HCT116 (cell line): ENCODE data around the gene DMRT2. TPM values are rescaled to one million over a fixed set of nuclear protein-coding genes. Genes with fewer than 3 reads are reported as not detected.

Experiments used
- ATAC-seq: fragments of 200-7000 bp; cut with Tn5 transposase; 2 replicates; pipeline ENCODE4 v1.9.1; 2020; ENCODE audit warnings: mild to moderate bottlenecking, moderate library complexity
- BruUV-seq: library from RNA; stranded (reverse); fragments of 400-500 nt; replicated peaks from 2 replicates; lab custom pipeline; 2021; lab: Mats Ljungman, UMichigan
- CTCF ChIA-PET: fragments of 300-600 bp; sonication (Branson Sonifier 250); formaldehyde crosslinking; loops from one replicate; lab custom pipeline; 2021; ENCODE audit warnings: antibody characterized with exemption; lab: Charles Lee
- POLR2A ChIA-PET: fragments of 300-600, 350-600 bp; sonication (Branson Sonifier 250); formaldehyde crosslinking; loops from one replicate; lab custom pipeline; 2021; ENCODE audit warnings: antibody characterized with exemption; lab: Charles Lee
- RAD21 ChIA-PET, 2 experiments: fragments of 300-600 bp; sonication (Branson Sonifier 250); formaldehyde crosslinking; loops; one replicate each; lab custom pipeline; 2023; ENCODE audit warnings: low total read pairs in 2 of 2; ENCODE audit not compliant: uncharacterized antibody in 2 of 2, unreplicated experiment in 2 of 2, low non-redundant PET in 1 of 2; lab: Charles Lee
- DNase-seq: peaks from one replicate; pipeline ENCODE4 v3.0.0-alpha.2; 2010; ENCODE audit warnings: low read depth, low spot score
- H2AFZ ChIP-seq: fragments of 200-600 bp; shearing (Covaris generic), sonication (generic); 2 replicates; pipeline ENCODE4 v1.6.1; 2017; ENCODE audit warnings: low read depth, mixed run types, mixed read lengths, antibody characterized with exemption, low read length; ENCODE audit not compliant: poor library complexity, severe bottlenecking
- H3K27ac ChIP-seq: 2 replicates; pipeline ENCODE4 v1.5.1; 2012; ENCODE audit warnings: low read depth, low read length
- H3K27me3 ChIP-seq: fragments of 200-600 bp; sonication (generic); 2 replicates; pipeline ENCODE4 v1.6.1; 2016; ENCODE audit warnings: mixed run types, low read length, mixed read lengths; ENCODE audit not compliant: insufficient read depth
- H3K36me3 ChIP-seq, 2 experiments: fragments of 200-500 bp in 1 of 2; fragments of 200-600 bp in 1 of 2; sonication (Bioruptor generic) in 1 of 2; sonication (generic) in 1 of 2; 2 replicates each; pipeline versions ENCODE4 v1.5.1 to v1.6.1; 2014 to 2016; ENCODE audit warnings: low read length in 2 of 2, inconsistent platforms in 1 of 2, mixed read lengths in 1 of 2, mixed run types in 1 of 2; ENCODE audit not compliant: insufficient read depth in 2 of 2, control insufficient read depth in 1 of 2
- H3K4me1 ChIP-seq, 2 experiments: fragments of 200-600 bp in 1 of 2; sonication (generic) in 1 of 2; 2 replicates each; pipeline versions ENCODE4 v1.5.1 to v1.6.1; 2012 to 2017; ENCODE audit warnings: low read length in 2 of 2, inconsistent platforms in 1 of 2, mild to moderate bottlenecking in 1 of 2, mixed read lengths in 1 of 2, mixed run types in 1 of 2, moderate library complexity in 1 of 2; ENCODE audit not compliant: insufficient read depth in 2 of 2, control insufficient read depth in 1 of 2
- H3K4me2 ChIP-seq: fragments of 200-600 bp; sonication (generic); 2 replicates; pipeline ENCODE4 v1.6.1; 2017; ENCODE audit warnings: mixed run types, low read length, mixed read lengths
- H3K4me3 ChIP-seq, 2 experiments: fragments of 200-600 bp in 1 of 2; sonication (generic) in 1 of 2; replicated peaks in 1 of 2; 2 replicates each; pipeline ENCODE4 v1.5.1; 2011 to 2016; ENCODE audit warnings: low read length in 2 of 2, control low read depth in 1 of 2, low read depth in 1 of 2, mild to moderate bottlenecking in 1 of 2, mixed read lengths in 1 of 2, mixed run types in 1 of 2
- H3K79me2 ChIP-seq: fragments of 200-600 bp; sonication (generic); 2 replicates; pipeline ENCODE4 v1.6.1; 2017; ENCODE audit warnings: mild to moderate bottlenecking, mixed run types, low read length, moderate library complexity, mixed read lengths; ENCODE audit not compliant: insufficient read depth
- H3K9ac ChIP-seq: fragments of 200-600 bp; sonication (generic); 2 replicates; pipeline ENCODE4 v1.6.1; 2016; ENCODE audit warnings: low read length, mixed read lengths
- H3K9me2 ChIP-seq: fragments of 200-600 bp; sonication (generic), shearing (Covaris generic); 2 replicates; pipeline ENCODE4 v1.6.1; 2017; ENCODE audit warnings: mixed run types, mild to moderate bottlenecking, moderate library complexity; ENCODE audit not compliant: insufficient read depth
- H3K9me3 ChIP-seq, 2 experiments: fragments of 200-500 bp in 1 of 2; fragments of 200-600 bp in 1 of 2; sonication (Bioruptor generic) in 1 of 2; sonication (generic) in 1 of 2; 2 replicates each; pipeline ENCODE4 v1.6.1; 2014 to 2017; ENCODE audit warnings: low read length in 2 of 2, mixed read lengths in 2 of 2, inconsistent platforms in 1 of 2, low read depth in 1 of 2, mild to moderate bottlenecking in 1 of 2, mixed run types in 1 of 2, moderate library complexity in 1 of 2; ENCODE audit not compliant: control insufficient read depth in 1 of 2, insufficient read depth in 1 of 2
- H4K20me1 ChIP-seq: fragments of 200-600 bp; sonication (generic), shearing (Covaris generic); 2 replicates; pipeline ENCODE4 v1.6.1; 2017; ENCODE audit warnings: mixed run types, mild to moderate bottlenecking, moderate library complexity; ENCODE audit not compliant: insufficient read depth
- ATF3 ChIP-seq: IDR thresholded peaks from 2 replicates; pipeline ENCODE4 v1.6.1; 2012
- CBX3 ChIP-seq: IDR thresholded peaks from 2 replicates; pipeline ENCODE4 v1.6.1; 2012; ENCODE audit warnings: low read depth
- CEBPB ChIP-seq: IDR thresholded peaks from 2 replicates; pipeline ENCODE4 v1.6.1; 2012; ENCODE audit warnings: low read depth
- ELF1 ChIP-seq: IDR thresholded peaks from 2 replicates; pipeline ENCODE4 v1.6.1; 2012; ENCODE audit warnings: low read depth, borderline replicate concordance
- EZH2phosphoT487 ChIP-seq: fragments of 200-600 bp; IDR thresholded peaks from 2 replicates; pipeline ENCODE4 v1.6.1; 2018; ENCODE audit warnings: antibody characterized with exemption, borderline replicate concordance
- POLR2A ChIP-seq: IDR thresholded peaks from 2 replicates; pipeline ENCODE4 v1.7.0; 2011; ENCODE audit warnings: borderline replicate concordance; ENCODE audit not compliant: insufficient read depth, insufficient read length; ENCODE audit errors: extremely low read depth
- RAD21 ChIP-seq: IDR thresholded peaks from 2 replicates; pipeline ENCODE4 v1.6.1; 2012; ENCODE audit warnings: low read depth, mild to moderate bottlenecking
- REST ChIP-seq: IDR thresholded peaks from 2 replicates; pipeline ENCODE4 v1.6.1; 2012; ENCODE audit warnings: low read depth
- SIN3A ChIP-seq: IDR thresholded peaks from 2 replicates; pipeline ENCODE4 v1.6.1; 2012; ENCODE audit warnings: low read depth
- SP1 ChIP-seq: IDR thresholded peaks from 2 replicates; pipeline ENCODE4 v1.6.1; 2012; ENCODE audit warnings: low read depth
- YY1 ChIP-seq: IDR thresholded peaks from 2 replicates; pipeline ENCODE4 v1.6.1; 2011; ENCODE audit warnings: low read length, low read depth, moderate library complexity, mild to moderate bottlenecking; ENCODE audit not compliant: insufficient replicate concordance; ENCODE audit errors: extremely low read depth
- intact Hi-C: fragments of 100-400 bp; cut with micrococcal nuclease; formaldehyde crosslinking; loops from 2 replicates; pipeline ENCODE4 v1.10.0; 2022
- total RNA-seq: library from RNA; stranded (reverse); gene quantifications from one replicate; pipeline ENCODE4 v1.2.1, GENCODE V29; 2021; ENCODE audit not compliant: unreplicated experiment
- TF ChIP-seq, protein P1 (sequence below): IDR thresholded peaks from 2 replicates; pipeline ENCODE4 v1.6.1; 2011; ENCODE audit warnings: mild to moderate bottlenecking, low read length, moderate library complexity; ENCODE audit not compliant: insufficient replicate concordance; ENCODE audit errors: extremely low read depth

DMRT2 gene
- total RNA-seq, 1 experiment from 2014 or later, result 0.17 TPM

DNA sequence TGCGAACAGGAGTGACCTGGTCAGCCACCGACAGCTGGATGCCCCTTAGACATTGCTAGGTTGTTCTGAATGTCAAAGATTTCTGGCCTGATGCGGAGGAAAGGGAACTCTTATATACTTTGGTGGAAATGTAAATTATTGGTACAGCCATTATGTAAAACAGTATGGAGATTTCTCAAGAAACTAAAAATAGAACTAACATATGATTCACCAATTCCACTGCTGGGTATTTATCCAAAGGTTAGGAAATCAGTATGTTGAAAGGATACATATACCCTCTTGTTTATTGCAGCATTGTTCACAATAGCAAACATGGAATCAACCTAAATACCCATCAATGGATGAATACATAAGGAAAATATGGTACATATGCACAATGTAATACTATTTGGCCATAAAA is 41.9 kb upstream of the DMRT2 start:
- no peaks in the 10 kb centered on the region for H4K20me1 ChIP-seq
- no peak overlapping the region for H2AFZ ChIP-seq
- no peak overlapping the region for H3K9ac ChIP-seq
- ChIA-PET CTCF (no interaction called here), POLR2A (no interaction called here), RAD21 (no interaction called here)
- H3K4me3 ChIP-seq, result no peak overlapping the region
- no peaks in the 10 kb centered on the region for H3K36me3 ChIP-seq
- H3K27me3 ChIP-seq, result no peaks in the 10 kb centered on the region
- no peak overlapping the region for H3K27ac ChIP-seq
- no peak overlapping the region for H3K4me2 ChIP-seq
- ATAC-seq (no peak), DNase-seq (no peak)
- intact Hi-C loops, result loop anchor here (2.0 to 5.0 kb wide), 5 partner anchors 96 to 661 kb away; no protein-coding TSS in a partner anchor
- no peaks in the 10 kb centered on the region for H3K79me2 ChIP-seq
- no TSS peak for BruUV-seq
- no peaks in the 10 kb centered on the region for H3K9me3 ChIP-seq
- no peaks in the 10 kb centered on the region for H3K9me2 ChIP-seq
- TF ChIP-seq CBX3, result no peak
- no peak for TF ChIP-seq ELF1
- no peak for TF ChIP-seq RAD21
- TF ChIP-seq POLR2A, result no peak
- no peak for TF ChIP-seq YY1
- no peak for TF ChIP-seq SIN3A
- TF ChIP-seq CEBPB, result no peak
- TF ChIP-seq REST, result no peak
- TF ChIP-seq, protein P1, sequence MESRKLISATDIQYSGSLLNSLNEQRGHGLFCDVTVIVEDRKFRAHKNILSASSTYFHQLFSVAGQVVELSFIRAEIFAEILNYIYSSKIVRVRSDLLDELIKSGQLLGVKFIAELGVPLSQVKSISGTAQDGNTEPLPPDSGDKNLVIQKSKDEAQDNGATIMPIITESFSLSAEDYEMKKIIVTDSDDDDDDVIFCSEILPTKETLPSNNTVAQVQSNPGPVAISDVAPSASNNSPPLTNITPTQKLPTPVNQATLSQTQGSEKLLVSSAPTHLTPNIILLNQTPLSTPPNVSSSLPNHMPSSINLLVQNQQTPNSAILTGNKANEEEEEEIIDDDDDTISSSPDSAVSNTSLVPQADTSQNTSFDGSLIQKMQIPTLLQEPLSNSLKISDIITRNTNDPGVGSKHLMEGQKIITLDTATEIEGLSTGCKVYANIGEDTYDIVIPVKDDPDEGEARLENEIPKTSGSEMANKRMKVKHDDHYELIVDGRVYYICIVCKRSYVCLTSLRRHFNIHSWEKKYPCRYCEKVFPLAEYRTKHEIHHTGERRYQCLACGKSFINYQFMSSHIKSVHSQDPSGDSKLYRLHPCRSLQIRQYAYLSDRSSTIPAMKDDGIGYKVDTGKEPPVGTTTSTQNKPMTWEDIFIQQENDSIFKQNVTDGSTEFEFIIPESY, result no peak
- no peak for TF ChIP-seq SP1
- no peak for TF ChIP-seq EZH2phosphoT487
- TF ChIP-seq ATF3, result no peak
- H3K4me1 ChIP-seq, result no peaks in the 10 kb centered on the region
